HCT116 (cell line): ENCODE measurements around the gene COPE. TPM values are rescaled to one million over a fixed set of nuclear protein-coding genes. Genes with fewer than 3 reads are reported as not detected.

Experiments
- ATAC-seq: fragments of 200-7000 bp; cut with Tn5 transposase; 2 replicates; pipeline ENCODE4 v1.9.1; 2020; ENCODE audit warnings: mild to moderate bottlenecking, moderate library complexity
- BruUV-seq: library from RNA; stranded (reverse); fragments of 400-500 nt; replicated peaks from 2 replicates; lab custom pipeline; 2021; lab: Mats Ljungman, UMichigan
- CTCF ChIA-PET: fragments of 300-600 bp; sonication (Branson Sonifier 250); formaldehyde crosslinking; loops from one replicate; lab custom pipeline; 2021; ENCODE audit warnings: antibody characterized with exemption; lab: Charles Lee
- POLR2A ChIA-PET: fragments of 300-600, 350-600 bp; sonication (Branson Sonifier 250); formaldehyde crosslinking; loops from one replicate; lab custom pipeline; 2021; ENCODE audit warnings: antibody characterized with exemption; lab: Charles Lee
- RAD21 ChIA-PET, 2 experiments: fragments of 300-600 bp; sonication (Branson Sonifier 250); formaldehyde crosslinking; loops; one replicate each; lab custom pipeline; 2023; ENCODE audit warnings: low total read pairs in 2 of 2; ENCODE audit not compliant: uncharacterized antibody in 2 of 2, unreplicated experiment in 2 of 2, low non-redundant PET in 1 of 2; lab: Charles Lee
- DNase-seq: peaks from one replicate; pipeline ENCODE4 v3.0.0-alpha.2; 2010; ENCODE audit warnings: low read depth, low spot score
- H2AFZ ChIP-seq: fragments of 200-600 bp; shearing (Covaris generic), sonication (generic); 2 replicates; pipeline ENCODE4 v1.6.1; 2017; ENCODE audit warnings: low read depth, mixed run types, mixed read lengths, antibody characterized with exemption, low read length; ENCODE audit not compliant: poor library complexity, severe bottlenecking
- H3K27ac ChIP-seq: 2 replicates; pipeline ENCODE4 v1.5.1; 2012; ENCODE audit warnings: low read depth, low read length
- H3K27me3 ChIP-seq: fragments of 200-600 bp; sonication (generic); 2 replicates; pipeline ENCODE4 v1.6.1; 2016; ENCODE audit warnings: mixed run types, low read length, mixed read lengths; ENCODE audit not compliant: insufficient read depth
- H3K36me3 ChIP-seq, 2 experiments: fragments of 200-500 bp in 1 of 2; fragments of 200-600 bp in 1 of 2; sonication (Bioruptor generic) in 1 of 2; sonication (generic) in 1 of 2; 2 replicates each; pipeline versions ENCODE4 v1.5.1 to v1.6.1; 2014 to 2016; ENCODE audit warnings: low read length in 2 of 2, inconsistent platforms in 1 of 2, mixed read lengths in 1 of 2, mixed run types in 1 of 2; ENCODE audit not compliant: insufficient read depth in 2 of 2, control insufficient read depth in 1 of 2
- H3K4me1 ChIP-seq, 2 experiments: fragments of 200-600 bp in 1 of 2; sonication (generic) in 1 of 2; 2 replicates each; pipeline versions ENCODE4 v1.5.1 to v1.6.1; 2012 to 2017; ENCODE audit warnings: low read length in 2 of 2, inconsistent platforms in 1 of 2, mild to moderate bottlenecking in 1 of 2, mixed read lengths in 1 of 2, mixed run types in 1 of 2, moderate library complexity in 1 of 2; ENCODE audit not compliant: insufficient read depth in 2 of 2, control insufficient read depth in 1 of 2
- H3K4me2 ChIP-seq: fragments of 200-600 bp; sonication (generic); 2 replicates; pipeline ENCODE4 v1.6.1; 2017; ENCODE audit warnings: mixed run types, low read length, mixed read lengths
- H3K4me3 ChIP-seq, 2 experiments: fragments of 200-600 bp in 1 of 2; sonication (generic) in 1 of 2; replicated peaks in 1 of 2; 2 replicates each; pipeline ENCODE4 v1.5.1; 2011 to 2016; ENCODE audit warnings: low read length in 2 of 2, control low read depth in 1 of 2, low read depth in 1 of 2, mild to moderate bottlenecking in 1 of 2, mixed read lengths in 1 of 2, mixed run types in 1 of 2
- H3K79me2 ChIP-seq: fragments of 200-600 bp; sonication (generic); 2 replicates; pipeline ENCODE4 v1.6.1; 2017; ENCODE audit warnings: mild to moderate bottlenecking, mixed run types, low read length, moderate library complexity, mixed read lengths; ENCODE audit not compliant: insufficient read depth
- H3K9ac ChIP-seq: fragments of 200-600 bp; sonication (generic); 2 replicates; pipeline ENCODE4 v1.6.1; 2016; ENCODE audit warnings: low read length, mixed read lengths
- H3K9me2 ChIP-seq: fragments of 200-600 bp; sonication (generic), shearing (Covaris generic); 2 replicates; pipeline ENCODE4 v1.6.1; 2017; ENCODE audit warnings: mixed run types, mild to moderate bottlenecking, moderate library complexity; ENCODE audit not compliant: insufficient read depth
- H3K9me3 ChIP-seq, 2 experiments: fragments of 200-500 bp in 1 of 2; fragments of 200-600 bp in 1 of 2; sonication (Bioruptor generic) in 1 of 2; sonication (generic) in 1 of 2; 2 replicates each; pipeline ENCODE4 v1.6.1; 2014 to 2017; ENCODE audit warnings: low read length in 2 of 2, mixed read lengths in 2 of 2, inconsistent platforms in 1 of 2, low read depth in 1 of 2, mild to moderate bottlenecking in 1 of 2, mixed run types in 1 of 2, moderate library complexity in 1 of 2; ENCODE audit not compliant: control insufficient read depth in 1 of 2, insufficient read depth in 1 of 2
- H4K20me1 ChIP-seq: fragments of 200-600 bp; sonication (generic), shearing (Covaris generic); 2 replicates; pipeline ENCODE4 v1.6.1; 2017; ENCODE audit warnings: mixed run types, mild to moderate bottlenecking, moderate library complexity; ENCODE audit not compliant: insufficient read depth
- ATF3 ChIP-seq: IDR thresholded peaks from 2 replicates; pipeline ENCODE4 v1.6.1; 2012
- CEBPB ChIP-seq: IDR thresholded peaks from 2 replicates; pipeline ENCODE4 v1.6.1; 2012; ENCODE audit warnings: low read depth
- EGR1 ChIP-seq: IDR thresholded peaks from 2 replicates; pipeline ENCODE4 v1.6.1; 2012; ENCODE audit warnings: low read depth
- ELF1 ChIP-seq: IDR thresholded peaks from 2 replicates; pipeline ENCODE4 v1.6.1; 2012; ENCODE audit warnings: low read depth, borderline replicate concordance
- POLR2A ChIP-seq: IDR thresholded peaks from 2 replicates; pipeline ENCODE4 v1.7.0; 2011; ENCODE audit warnings: borderline replicate concordance; ENCODE audit not compliant: insufficient read depth, insufficient read length; ENCODE audit errors: extremely low read depth
- POLR2AphosphoS5 ChIP-seq: IDR thresholded peaks from 2 replicates; pipeline ENCODE4 v1.6.1; 2011; ENCODE audit warnings: mild to moderate bottlenecking, low read depth, low read length, moderate library complexity
- TCF7L2 ChIP-seq: IDR thresholded peaks from 2 replicates; pipeline ENCODE4 v1.7.0; 2011; ENCODE audit warnings: borderline replicate concordance, inconsistent platforms; ENCODE audit not compliant: insufficient read depth, insufficient read length; ENCODE audit errors: extremely low read depth
- YY1 ChIP-seq: IDR thresholded peaks from 2 replicates; pipeline ENCODE4 v1.6.1; 2011; ENCODE audit warnings: low read length, low read depth, moderate library complexity, mild to moderate bottlenecking; ENCODE audit not compliant: insufficient replicate concordance; ENCODE audit errors: extremely low read depth
- ZBTB33 ChIP-seq: IDR thresholded peaks from 2 replicates; pipeline ENCODE4 v1.6.1; 2011; ENCODE audit warnings: mild to moderate bottlenecking, low read length, moderate library complexity; ENCODE audit not compliant: insufficient replicate concordance; ENCODE audit errors: extremely low read depth
- ZNF274 ChIP-seq: fragments of 200-500 bp; sonication (Bioruptor generic); IDR thresholded peaks from 2 replicates; pipeline ENCODE4 v1.6.1; 2014; ENCODE audit warnings: mild to moderate bottlenecking, low read depth, low read length, inconsistent platforms
- intact Hi-C: fragments of 100-400 bp; cut with micrococcal nuclease; formaldehyde crosslinking; loops from 2 replicates; pipeline ENCODE4 v1.10.0; 2022
- total RNA-seq: library from RNA; stranded (reverse); gene quantifications from one replicate; pipeline ENCODE4 v1.2.1, GENCODE V29; 2021; ENCODE audit not compliant: unreplicated experiment

Gene COPE
- total RNA-seq, 1 experiment from 2014 or later: 263 TPM

GRCh38 chr19:18849838-18850400 lies 69.3 kb downstream of the COPE start:
- H4K20me1 ChIP-seq: peaks cover 18% of the 10 kb centered on the region; the same call in 1 of the 2 replicates
- POLR2A ChIA-PET: no interaction called here
- H3K4me2 ChIP-seq: no peak overlapping the region
- H3K36me3 ChIP-seq: peaks cover 37 to 73% of the 10 kb centered on the region in 2 experiments
- BruUV-seq: no TSS peak
- no peaks in the 10 kb centered on the region for H3K4me1 ChIP-seq
- RAD21 ChIA-PET: no interaction called here
- no peak overlapping the region for H3K9ac ChIP-seq
- no peak overlapping the region for H2AFZ ChIP-seq
- no peaks in the 10 kb centered on the region for H3K9me2 ChIP-seq
- TF ChIP-seq ATF3 (no peak), YY1 (no peak), ZNF274 (no peak), POLR2AphosphoS5 (no peak), TCF7L2 (no peak), CEBPB (no peak), ELF1 (no peak), POLR2A (no peak), ZBTB33 (no peak), EGR1 (no peak)
- H3K27me3 ChIP-seq: no peaks in the 10 kb centered on the region
- DNase-seq (no peak), ATAC-seq (no peak)
- CTCF ChIA-PET: no interaction called here
- intact Hi-C loops: loop anchor here (5.0 kb wide), 1 partner anchor 398 kb away; no protein-coding TSS in a partner anchor
- no peaks in the 10 kb centered on the region for H3K9me3 ChIP-seq
- H3K4me3 ChIP-seq: no peak overlapping the region
- no peak overlapping the region for H3K27ac ChIP-seq
- peaks cover 79% of the 10 kb centered on the region for H3K79me2 ChIP-seq

Other genes with a start within 250 kb of the COPE start
- gene CRTC1, start 235.7 kb downstream of the COPE start, total RNA-seq: 14.9 TPM
- not detected for gene COMP, start 128.1 kb downstream of the COPE start, total RNA-seq
- 78.5 TPM for gene UPF1, start 87.4 kb downstream of the COPE start, total RNA-seq
- 0.96 TPM for gene CERS1, start 23.2 kb downstream of the COPE start, total RNA-seq
- 51.9 TPM for gene DDX49, start 328 bp upstream of the COPE start, total RNA-seq
- 45.2 TPM for gene HOMER3, start 21.8 kb upstream of the COPE start, total RNA-seq
- 82.4 TPM for gene SUGP2, start 114.1 kb upstream of the COPE start, total RNA-seq
- 34.7 TPM for gene ARMC6, start 114.2 kb upstream of the COPE start, total RNA-seq
- 10.2 TPM for gene SLC25A42, start 144.6 kb upstream of the COPE start, total RNA-seq
- gene TMEM161A, start 219.1 kb upstream of the COPE start, total RNA-seq: 76.0 TPM